Large intestine (tissue), 12 donors: ENCODE results near the gene STXBP4. TPM values are rescaled to one million over a fixed set of nuclear protein-coding genes. Genes with fewer than 3 reads are reported as not detected.

Experiments
- DNase-seq, 2 donors: peaks; one replicate each; pipeline versions ENCODE4 v3.0.0 to v3.0.0-alpha.2; 2013
- H3K27ac ChIP-seq: one replicate; pipeline ENCODE4 v1.5.1; 2013; ENCODE audit warnings: low read length
- H3K27me3 ChIP-seq: 2 replicates; pipeline ENCODE4 v1.6.1; 2013; ENCODE audit warnings: low read length; ENCODE audit not compliant: control insufficient read depth, insufficient read depth
- H3K36me3 ChIP-seq: 2 replicates; pipeline ENCODE4 v1.6.1; 2013; ENCODE audit warnings: low read length; ENCODE audit not compliant: control insufficient read depth, insufficient read depth
- H3K4me1 ChIP-seq: one replicate; pipeline ENCODE4 v1.6.1; 2013; ENCODE audit warnings: low read length; ENCODE audit not compliant: control insufficient read depth, insufficient read depth
- H3K4me3 ChIP-seq: one replicate; pipeline ENCODE4 v1.5.1; 2013; ENCODE audit warnings: low read length
- H3K9me3 ChIP-seq: one replicate; pipeline ENCODE4 v1.6.1; 2013; ENCODE audit warnings: mild to moderate bottlenecking, low read depth, low read length, moderate library complexity; ENCODE audit not compliant: control insufficient read depth
- WGBS: methylation state at CpG from one replicate; pipeline ENCODE4 v1.1.5; 2013; ENCODE audit warnings: low lambda C conversion rate; ENCODE audit not compliant: insufficient coverage; 5-methylcytosine and 5-hydroxymethylcytosine counted together
- long read RNA-seq, 11 donors: transcript quantifications; one replicate each; lab custom pipeline, GENCODE V29; 2026
- polyA plus RNA-seq: library from polyadenylated mRNA; unstranded; fragments of 120-200 nt; gene quantifications from one replicate; pipeline ENCODE4 v1.2.1, GENCODE V29; 2013

STXBP4 gene, protein sequence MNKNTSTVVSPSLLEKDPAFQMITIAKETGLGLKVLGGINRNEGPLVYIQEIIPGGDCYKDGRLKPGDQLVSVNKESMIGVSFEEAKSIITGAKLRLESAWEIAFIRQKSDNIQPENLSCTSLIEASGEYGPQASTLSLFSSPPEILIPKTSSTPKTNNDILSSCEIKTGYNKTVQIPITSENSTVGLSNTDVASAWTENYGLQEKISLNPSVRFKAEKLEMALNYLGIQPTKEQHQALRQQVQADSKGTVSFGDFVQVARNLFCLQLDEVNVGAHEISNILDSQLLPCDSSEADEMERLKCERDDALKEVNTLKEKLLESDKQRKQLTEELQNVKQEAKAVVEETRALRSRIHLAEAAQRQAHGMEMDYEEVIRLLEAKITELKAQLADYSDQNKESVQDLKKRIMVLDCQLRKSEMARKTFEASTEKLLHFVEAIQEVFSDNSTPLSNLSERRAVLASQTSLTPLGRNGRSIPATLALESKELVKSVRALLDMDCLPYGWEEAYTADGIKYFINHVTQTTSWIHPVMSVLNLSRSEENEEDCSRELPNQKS
- 8.2 TPM for polyA plus RNA-seq
- long read RNA-seq, donor 1, result 0 reads
- long read RNA-seq, donor 2, partial matches to known transcripts, result 0 of 2 reads
- long read RNA-seq, donor 2, other reads (novel, unspliced or antisense), result 0 of 2 reads
- long read RNA-seq, donor 3, result 0 reads
- long read RNA-seq, donor 4, result 0 reads
- long read RNA-seq, donor 5, result 0 reads
- long read RNA-seq, donor 6, full-length matches to known transcripts, result 2 of 2 reads
- long read RNA-seq, donor 6, partial matches to known transcripts, result 0 of 2 reads
- long read RNA-seq, donor 6, other reads (novel, unspliced or antisense), result 0 of 2 reads
- long read RNA-seq, donor 7, result 0 reads
- long read RNA-seq, donor 8, result 0 reads
- long read RNA-seq, donor 9, result 0 reads
- long read RNA-seq, donor 10, partial matches to known transcripts, result 0 of 1 reads
- long read RNA-seq, donor 10, other reads (novel, unspliced or antisense), result 0 of 1 reads
- long read RNA-seq, donor 11, result 0 reads

- no peaks in the 10 kb centered on the region for H3K27me3 ChIP-seq
- WGBS, result no CpG with 5 or more reads among the region's 57 CpGs
- H3K27ac ChIP-seq, result peak within 1 kb of the TSS; percentile 78
- H3K4me3 ChIP-seq, result peak within 1 kb of the TSS; percentile 96
- DNase-seq, result peak; percentile 98 to 99
- H3K36me3 ChIP-seq, result peaks cover 13% of the 10 kb centered on the region
- H3K9me3 ChIP-seq, result no peaks in the 10 kb centered on the region
- H3K4me1 ChIP-seq, result peaks cover 12% of the 10 kb centered on the region
Measured at GRCh38 chr17:54968262-54968987, at the start of gene STXBP4, which contains the start of gene COX11. Gene STXBP4 (plus strand): TSS chr17:54968765. CDS start chr17:54986220, 17,455 bp downstream. Gene COX11 (minus strand): TSS chr17:54968654. CDS start chr17:54968646, 8 bp downstream.

GRCh38 chr17:54919425-54919824, 49.1 kb upstream of the STXBP4 start:
- no peak overlapping the region for H3K4me3 ChIP-seq
- no peaks in the 10 kb centered on the region for H3K27me3 ChIP-seq
- no peak overlapping the region for H3K27ac ChIP-seq
- peaks cover 5% of the 10 kb centered on the region for H3K9me3 ChIP-seq
- peaks cover 41% of the 10 kb centered on the region for H3K36me3 ChIP-seq
- no peaks in the 10 kb centered on the region for H3K4me1 ChIP-seq
- DNase-seq, result no peak

DNA sequence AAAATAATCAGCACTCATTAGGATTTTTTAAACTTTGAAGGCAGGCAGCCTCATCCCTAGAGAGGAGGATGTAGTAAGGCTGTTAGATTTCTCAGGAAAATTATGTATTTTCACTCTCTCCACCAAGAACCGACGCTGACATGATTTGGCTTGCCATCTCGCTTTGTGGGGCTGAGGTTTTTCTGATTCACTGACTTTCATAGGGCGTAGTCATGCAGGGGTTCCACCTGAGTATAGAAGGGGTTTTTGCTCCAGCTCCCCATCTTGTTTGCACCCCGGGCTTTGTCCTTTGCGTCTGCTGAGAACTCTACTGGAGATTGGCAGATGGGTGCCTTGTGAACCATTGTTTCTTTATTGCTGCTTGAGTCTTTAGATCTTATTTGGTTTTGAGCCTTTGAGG, 47.7 kb upstream of the STXBP4 start:
- Histone ChIP-seq H3K36me3 (peaks cover 39% of the 10 kb centered on the region), H3K9me3 (peaks cover 5% of the 10 kb centered on the region), H3K4me3 (no peak overlapping the region), H3K27me3 (no peaks in the 10 kb centered on the region), H3K27ac (no peak overlapping the region), H3K4me1 (no peaks in the 10 kb centered on the region)
- no CpG with 5 or more reads among the region's 6 CpGs for WGBS
- DNase-seq, result no peak

- WGBS, result no CpG with 5 or more reads among the region's 5 CpGs
- H3K36me3 ChIP-seq, result peaks cover 26% of the 10 kb centered on the region
Measured at GRCh38 chr17:54924405-54924804, 44.2 kb upstream of the STXBP4 start.

GRCh38 chr17:54927525-54927924, 41.0 kb upstream of the STXBP4 start:
- Histone ChIP-seq H3K9me3 (no peaks in the 10 kb centered on the region), H3K27ac (no peak overlapping the region), H3K4me3 (no peak overlapping the region), H3K27me3 (no peaks in the 10 kb centered on the region), H3K4me1 (peaks cover 5% of the 10 kb centered on the region), H3K36me3 (peaks cover 29% of the 10 kb centered on the region)
- WGBS, result 100% methylated on average over 1 of the region's 3 CpGs
- no peak for DNase-seq

More at GRCh38 chr17:54924405-54924804, 44.2 kb upstream of the STXBP4 start:
- no peak overlapping the region for H3K27ac ChIP-seq
- H3K27me3 ChIP-seq, result no peaks in the 10 kb centered on the region
- no peak overlapping the region for H3K4me3 ChIP-seq
- peaks cover 2% of the 10 kb centered on the region for H3K4me1 ChIP-seq
- H3K9me3 ChIP-seq, result no peaks in the 10 kb centered on the region
- DNase-seq, result no peak

- peaks cover 30% of the 10 kb centered on the region for H3K36me3 ChIP-seq
- H3K9me3 ChIP-seq, result no peaks in the 10 kb centered on the region
- no peaks in the 10 kb centered on the region for H3K27me3 ChIP-seq
- no CpG with 5 or more reads among the region's 1 CpG for WGBS
- peak overlapping the region; percentile 52 for H3K27ac ChIP-seq
- DNase-seq, result no peak
- no peak overlapping the region for H3K4me3 ChIP-seq
- peaks cover 37% of the 10 kb centered on the region for H3K4me1 ChIP-seq
Measured at GRCh38 chr17:54932711-54933110, 35.9 kb upstream of the STXBP4 start.

DNA sequence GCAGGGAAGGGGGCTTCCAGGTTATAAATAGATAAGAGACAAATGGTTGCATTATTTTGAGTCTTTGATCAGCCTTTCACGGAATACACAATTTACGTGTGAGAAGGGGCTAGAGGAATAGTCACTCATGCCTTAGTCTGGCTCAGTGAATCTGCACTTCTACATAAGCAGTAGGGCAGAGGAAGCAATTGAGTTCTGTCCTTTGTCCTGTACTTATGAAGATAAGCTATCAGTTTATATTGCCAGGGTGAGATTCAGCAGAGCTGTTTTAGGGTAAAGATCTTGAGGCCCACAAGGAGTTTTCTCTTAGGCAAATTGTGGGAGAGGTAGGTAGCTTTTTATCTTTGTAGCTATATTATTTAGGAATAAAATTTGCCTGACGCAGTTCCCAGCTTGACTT, 34.6 kb upstream of the STXBP4 start:
- WGBS, result 20% methylated on average over 1 of the region's 3 CpGs
- no peak overlapping the region for H3K4me3 ChIP-seq
- peak; percentile 68 to 80 for DNase-seq
- no peaks in the 10 kb centered on the region for H3K9me3 ChIP-seq
- H3K36me3 ChIP-seq, result peaks cover 34% of the 10 kb centered on the region
- H3K4me1 ChIP-seq, result peaks cover 35% of the 10 kb centered on the region
- H3K27ac ChIP-seq, result peak overlapping the region; percentile 52
- H3K27me3 ChIP-seq, result no peaks in the 10 kb centered on the region

DNA sequence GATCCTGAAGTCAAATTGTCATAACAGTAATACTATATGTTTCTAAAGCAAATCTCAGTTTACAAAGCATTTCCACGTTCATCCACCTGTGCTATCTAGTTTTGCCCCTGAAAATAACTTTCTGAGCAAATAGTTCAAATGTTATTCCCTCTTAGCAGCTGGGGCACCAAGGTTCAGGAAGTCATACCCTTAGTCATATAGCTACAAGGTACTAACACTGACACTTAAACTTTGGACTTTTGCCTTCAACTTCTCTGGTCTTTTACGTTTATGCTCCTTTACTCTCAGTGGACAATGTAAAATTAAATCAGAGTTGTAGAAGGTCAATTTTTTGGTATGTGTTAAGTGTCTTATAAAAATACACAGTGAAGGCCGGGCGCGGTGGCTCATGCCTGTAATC, 33.1 kb upstream of the STXBP4 start:
- H3K27ac ChIP-seq, result peak overlapping the region; percentile 52
- peaks cover 38% of the 10 kb centered on the region for H3K36me3 ChIP-seq
- DNase-seq, result peak; percentile 24 to 72

GRCh38 chr17:54937018-54937417, 31.5 kb upstream of the STXBP4 start:
- no peaks in the 10 kb centered on the region for H3K27me3 ChIP-seq
- H3K27ac ChIP-seq, result no peak overlapping the region
- H3K4me3 ChIP-seq, result no peak overlapping the region
- DNase-seq, result no peak
- H3K4me1 ChIP-seq, result peaks cover 35% of the 10 kb centered on the region
- H3K36me3 ChIP-seq, result peaks cover 30% of the 10 kb centered on the region
- H3K9me3 ChIP-seq, result no peaks in the 10 kb centered on the region
- no CpG with 5 or more reads among the region's 5 CpGs for WGBS

More for the DNA sequence above, 33.1 kb upstream of the STXBP4 start:
- no CpG with 5 or more reads among the region's 5 CpGs for WGBS
- Histone ChIP-seq H3K9me3 (no peaks in the 10 kb centered on the region), H3K4me1 (peaks cover 35% of the 10 kb centered on the region), H3K4me3 (no peak overlapping the region), H3K27me3 (no peaks in the 10 kb centered on the region)

DNA sequence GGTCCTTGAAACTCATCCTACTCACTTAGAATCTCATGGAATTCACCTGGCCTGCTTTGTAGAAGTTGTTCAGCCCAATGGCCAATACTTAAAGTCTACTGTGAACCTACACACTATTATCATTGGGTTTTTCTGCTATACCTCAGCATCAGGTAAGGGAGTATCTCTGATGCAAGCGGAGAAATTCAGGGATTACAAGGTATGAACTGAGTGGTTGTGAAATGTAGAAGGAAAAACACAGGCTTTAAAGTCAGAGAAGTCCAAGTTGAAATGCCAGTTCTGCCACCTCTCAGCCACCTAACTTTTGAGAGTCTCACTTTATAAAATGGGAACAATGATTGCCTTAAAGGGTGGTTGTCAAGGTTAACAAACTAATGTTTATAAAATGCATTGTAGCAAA, 31.1 kb upstream of the STXBP4 start:
- no peak for DNase-seq
- Histone ChIP-seq H3K27ac (no peak overlapping the region), H3K4me3 (no peak overlapping the region), H3K27me3 (no peaks in the 10 kb centered on the region), H3K9me3 (no peaks in the 10 kb centered on the region), H3K4me1 (peaks cover 33% of the 10 kb centered on the region), H3K36me3 (peaks cover 32% of the 10 kb centered on the region)
- WGBS, result no CpG with 5 or more reads among the region's 1 CpG
